A172 (cell line): ENCODE measurements around the gene MAML3. TPM values are rescaled to one million over a fixed set of nuclear protein-coding genes. Genes with fewer than 3 reads are reported as not detected.
"Not testable (repeated sequence)": the region's sequence is repeated elsewhere in the genome, so short reads cannot be mapped to it uniquely, and the experiment has no call there.

Source experiments
- DNase-seq: peaks from one replicate; pipeline ENCODE4 v3.0.0-alpha.2; 2015; ENCODE audit warnings: low spot score
- total RNA-seq: library from RNA; depleted of rRNA; stranded (reverse); fragments of >200 nt; shearing (Covaris generic); gene quantifications from 2 replicates; pipeline ENCODE4 v1.2.3, GENCODE V29; 2014

MAML3 gene
- total RNA-seq, 1 experiment from 2014 or later: 0.07 TPM

- DNase-seq: no peak
Measured at GRCh38 chr4:139961344-139961946, 192.5 kb downstream of the MAML3 start.

DNA sequence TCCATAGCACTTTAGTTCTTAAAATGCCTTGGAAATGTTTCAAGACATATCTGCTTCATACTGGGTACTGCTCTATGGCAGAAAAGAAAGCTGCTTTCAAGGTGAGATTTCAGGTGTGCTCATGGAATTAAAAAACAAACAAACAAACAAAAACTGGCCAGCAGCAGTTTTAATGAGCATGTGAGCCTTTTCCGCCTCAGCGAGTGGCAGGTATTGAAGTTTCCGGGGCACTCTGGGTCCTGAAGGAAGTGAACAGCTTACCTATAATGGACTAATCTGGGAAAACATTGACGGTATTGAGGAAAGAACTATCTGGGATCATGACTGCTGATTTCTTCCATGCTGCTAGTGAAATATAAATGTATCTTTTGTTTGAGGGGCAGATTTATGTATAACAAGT, 194.6 kb downstream of the MAML3 start:
- no peak for DNase-seq

- no peak for DNase-seq
Measured at GRCh38 chr4:139958739-139959098, 195.3 kb downstream of the MAML3 start.

DNA sequence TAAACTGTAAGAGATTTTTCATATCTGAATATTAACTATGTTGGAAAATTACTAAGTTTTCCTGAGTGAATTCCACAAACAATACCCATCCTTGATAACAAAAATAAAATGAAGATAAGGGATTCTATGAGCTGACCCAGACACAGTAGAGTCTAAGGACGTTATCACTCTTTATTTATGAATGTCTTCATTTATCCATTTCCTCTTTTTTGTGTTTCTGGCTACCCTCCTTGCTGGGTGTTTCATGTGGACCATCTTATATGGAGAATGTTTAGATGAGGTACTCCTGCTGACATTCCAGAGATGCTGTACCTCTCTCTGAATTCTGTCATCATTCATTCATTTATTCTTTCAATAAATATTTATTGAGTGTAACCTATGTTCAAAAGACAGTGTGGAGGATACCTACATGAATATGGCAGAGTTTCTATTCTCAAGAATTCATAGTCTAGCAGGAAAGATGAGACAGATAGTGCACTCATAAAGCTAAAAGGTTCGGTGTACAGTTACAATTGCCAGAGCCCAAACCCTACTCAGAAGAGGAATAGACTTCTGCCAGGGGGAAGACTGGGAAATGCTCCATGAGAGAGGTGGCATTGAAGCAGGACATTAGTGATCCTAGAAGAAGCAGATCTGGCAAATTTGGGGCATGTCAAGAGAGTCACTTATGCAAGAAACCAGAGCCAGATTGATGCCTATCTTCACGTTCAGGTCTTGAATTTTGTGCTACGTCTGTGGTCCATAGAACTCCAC, 195.8 kb downstream of the MAML3 start:
- no peak for DNase-seq

- no peak for DNase-seq
Measured at GRCh38 chr4:139957065-139957464, 196.9 kb downstream of the MAML3 start.

- DNase-seq: no peak
Measured at GRCh38 chr4:139956507-139957017, 197.4 kb downstream of the MAML3 start.

GRCh38 chr4:139955600-139955999, 198.4 kb downstream of the MAML3 start:
- DNase-seq: no peak

DNA sequence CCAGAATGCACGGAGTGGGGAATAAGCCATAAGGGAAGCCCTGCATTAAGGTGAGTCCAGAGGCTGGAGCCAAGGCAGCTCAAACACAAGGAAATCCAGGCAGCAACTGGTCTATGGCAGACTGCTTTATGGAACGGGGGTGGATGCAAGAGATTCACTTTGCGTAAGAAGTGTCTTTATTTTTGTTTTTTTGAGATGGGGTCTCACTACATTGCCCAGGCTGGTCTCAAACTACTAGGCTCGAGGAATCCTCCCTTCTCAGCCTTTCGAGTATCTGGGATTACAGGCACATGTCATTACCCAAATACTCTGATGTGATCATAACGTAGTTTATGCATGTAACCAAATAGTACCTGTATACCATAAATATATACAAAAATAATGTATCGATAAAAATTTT, 199.5 kb downstream of the MAML3 start:
- no peak for DNase-seq

GRCh38 chr4:139951021-139951420, 203.0 kb downstream of the MAML3 start:
- no peak for DNase-seq

GRCh38 chr4:139950568-139950967, 203.4 kb downstream of the MAML3 start:
- DNase-seq: no peak

DNA sequence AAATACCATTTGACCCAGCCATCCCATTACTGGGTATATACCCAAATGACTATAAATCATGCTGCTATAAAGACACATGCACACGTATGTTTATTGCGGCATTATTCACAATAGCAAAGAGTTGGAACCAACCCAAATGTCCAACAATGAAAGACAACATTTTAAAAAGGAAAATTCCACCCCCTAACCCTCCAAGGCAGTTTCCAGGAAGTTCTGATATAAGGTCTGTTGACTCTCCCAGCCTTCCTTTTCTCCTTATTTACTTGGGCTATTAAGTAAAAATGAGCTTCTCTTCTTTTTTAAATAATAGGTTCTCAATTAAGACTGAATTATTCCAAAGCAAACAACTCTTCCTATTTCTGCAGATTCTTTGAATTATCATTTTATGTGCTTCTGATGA, 209.1 kb downstream of the MAML3 start:
- DNase-seq: not testable (repeated sequence)

- no peak for DNase-seq
Measured at GRCh38 chr4:139943277-139943676, 210.7 kb downstream of the MAML3 start.

DNA sequence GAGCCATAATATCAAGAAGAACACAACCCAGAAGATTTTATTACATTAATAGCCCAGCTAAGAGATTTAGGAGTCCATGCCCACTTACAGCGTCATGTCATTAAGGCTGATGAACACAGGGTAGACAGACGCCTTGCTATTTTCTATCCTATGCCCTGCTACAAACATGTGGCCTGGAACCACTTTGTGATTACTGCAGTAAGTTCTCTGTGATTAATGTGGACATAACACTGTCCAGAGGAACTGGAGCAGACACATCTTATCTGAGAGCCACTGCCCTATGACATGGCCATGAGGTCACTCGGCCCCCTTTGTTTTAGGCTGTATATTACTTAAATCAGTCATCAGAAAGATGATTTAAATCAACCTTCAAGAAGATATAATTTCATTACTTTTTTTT, 211.7 kb downstream of the MAML3 start:
- no peak for DNase-seq

DNA sequence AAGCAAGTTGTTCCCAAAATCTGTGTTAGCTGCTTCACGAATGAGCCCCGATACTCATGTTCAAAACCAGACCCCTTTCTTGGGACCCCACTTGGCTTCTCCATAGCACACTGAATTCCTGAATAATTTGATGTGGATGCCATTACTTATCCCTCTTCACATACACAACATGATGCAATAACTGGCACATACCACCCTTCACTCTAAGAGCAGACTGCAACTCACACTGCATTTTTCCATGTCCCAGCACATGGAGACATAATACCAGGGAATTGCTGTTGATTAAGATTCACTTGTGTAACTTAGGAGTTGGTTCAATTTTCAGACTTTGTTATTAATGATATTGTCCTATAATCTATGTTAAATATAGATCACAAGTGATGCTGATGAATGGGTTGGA, 213.4 kb downstream of the MAML3 start:
- no peak for DNase-seq

DNA sequence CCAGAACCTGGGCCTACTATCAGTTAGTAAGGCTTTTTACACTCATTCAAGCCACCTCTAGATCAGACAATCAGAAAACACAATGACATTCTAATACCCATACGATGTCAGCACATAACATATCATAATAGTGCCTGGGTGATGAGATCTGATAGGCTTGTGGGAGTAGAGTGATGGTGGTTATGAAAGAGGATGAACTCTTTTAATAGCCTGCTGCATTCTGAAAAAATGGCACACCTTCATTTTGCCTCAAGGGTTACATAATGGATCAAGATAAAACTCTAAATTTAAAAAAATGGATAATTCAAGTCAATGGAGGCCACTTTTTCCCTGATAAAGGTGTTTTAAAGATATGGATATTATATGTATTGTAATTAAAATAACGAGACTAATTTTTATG, 215.6 kb downstream of the MAML3 start:
- DNase-seq: no peak

DNA sequence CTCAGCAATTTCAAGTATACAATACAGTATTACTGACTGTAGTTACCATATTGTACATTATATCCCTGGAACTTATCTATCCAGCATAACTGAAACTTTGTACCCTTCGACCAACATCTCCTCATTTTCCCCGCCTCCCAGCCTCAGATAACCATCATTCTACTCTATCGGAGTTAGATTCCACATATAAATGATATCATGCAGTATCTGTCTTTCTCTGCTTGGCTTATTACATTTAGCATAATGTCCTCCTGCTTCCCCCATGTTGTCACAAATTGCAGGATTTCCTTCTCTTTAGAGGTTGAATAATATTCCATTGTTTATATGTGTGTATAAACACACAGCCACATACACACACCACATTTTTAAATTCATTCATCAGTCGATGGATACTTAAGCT, 218.1 kb downstream of the MAML3 start:
- no peak for DNase-seq

DNA sequence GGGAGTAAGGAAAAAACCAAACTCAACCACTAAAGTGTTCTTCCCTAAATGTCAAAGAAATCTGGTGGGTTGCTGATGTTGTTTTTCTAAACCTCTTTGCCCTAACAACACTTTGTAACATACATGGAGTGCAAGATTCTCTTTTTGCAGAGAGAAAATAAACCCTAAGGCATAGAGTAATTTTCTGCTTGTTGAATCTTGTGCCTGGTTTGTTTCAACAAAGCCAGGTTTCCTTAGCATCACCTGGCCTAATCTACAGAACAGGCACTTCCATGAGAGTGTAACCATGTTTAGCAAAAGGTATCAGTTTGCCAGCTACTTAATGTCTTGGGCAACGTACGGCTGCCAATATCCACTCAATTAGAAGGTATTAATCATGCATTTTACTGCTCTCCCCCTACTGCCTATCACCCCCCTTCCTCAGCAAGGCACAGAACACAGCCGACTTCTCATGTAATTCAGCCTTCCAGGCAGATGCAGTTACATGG, 219.2 kb downstream of the MAML3 start:
- DNase-seq: no peak

GRCh38 chr4:139934057-139934707, 219.8 kb downstream of the MAML3 start:
- no peak for DNase-seq

DNA sequence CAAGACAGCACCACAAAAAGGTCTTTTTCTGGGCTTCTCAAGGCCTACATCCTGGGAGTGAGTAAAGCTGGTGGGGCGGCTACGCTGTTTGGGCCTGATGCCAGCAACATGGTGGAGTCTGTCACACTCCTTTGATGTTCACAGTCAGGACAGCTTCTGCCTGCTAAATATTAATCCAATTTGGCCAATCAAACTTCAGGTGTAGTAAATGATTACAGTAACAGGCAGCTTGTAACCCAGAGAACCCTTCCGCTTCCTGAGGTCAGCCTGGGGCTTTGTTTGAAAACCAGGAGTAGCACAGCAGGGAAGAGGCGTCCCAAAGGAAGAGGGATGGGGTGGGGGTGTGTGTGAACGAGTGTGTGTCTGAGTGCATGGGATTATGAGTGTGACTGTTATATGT, 220.4 kb downstream of the MAML3 start:
- no peak for DNase-seq

- no peak for DNase-seq
Measured at GRCh38 chr4:139933104-139933503, 220.9 kb downstream of the MAML3 start.

DNA sequence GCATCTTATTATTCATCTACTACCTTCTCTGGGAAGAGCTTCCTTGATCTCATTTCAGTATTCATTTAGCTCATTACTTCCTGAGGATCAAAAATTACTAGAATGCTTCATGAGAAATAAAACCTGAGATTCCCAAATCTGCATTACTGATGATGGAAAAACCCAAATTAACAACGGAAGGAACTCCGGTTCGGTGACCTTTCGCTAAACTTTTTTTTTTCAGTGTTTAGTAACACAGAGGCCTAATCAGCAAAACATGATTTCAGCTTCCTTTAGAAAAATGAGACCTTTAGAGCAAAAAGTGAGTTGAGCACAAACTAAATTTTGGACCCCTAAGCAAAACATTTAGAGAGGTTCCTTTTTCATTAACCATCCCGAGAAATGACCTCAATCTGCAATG, 229.2 kb downstream of the MAML3 start:
- DNase-seq: no peak

DNA sequence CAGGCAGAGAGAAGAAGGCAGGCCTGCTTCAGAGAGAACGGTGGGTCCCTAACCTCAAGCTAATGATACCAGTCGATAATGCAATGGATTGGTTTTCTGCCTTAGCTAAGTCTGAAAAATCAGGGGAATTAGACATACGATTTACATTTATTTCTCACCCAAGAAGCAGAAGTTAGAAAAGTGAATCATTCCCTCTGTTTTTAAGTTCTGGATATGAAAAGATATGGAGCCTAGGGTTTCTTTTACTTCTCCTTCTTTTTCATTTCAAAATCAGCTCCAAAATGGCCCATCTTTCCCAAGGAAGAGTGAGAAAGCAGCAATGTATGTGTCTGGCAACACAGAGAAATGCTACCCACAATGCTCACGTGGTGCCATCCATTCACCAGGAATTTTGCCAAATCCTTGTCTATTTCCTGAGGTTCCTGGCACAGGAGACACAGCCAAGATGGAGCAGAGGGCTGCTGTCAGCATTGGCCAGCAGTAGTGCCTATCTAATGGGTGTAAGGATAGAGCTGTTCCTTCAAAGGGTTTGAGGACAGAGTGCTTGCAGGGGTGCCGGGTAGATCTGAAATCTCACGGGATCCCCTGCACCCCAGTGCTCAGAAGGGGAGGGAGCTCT, 231.5 kb downstream of the MAML3 start:
- peak; percentile 65 for DNase-seq
